Measurements from ENCODE around the gene PDE4C.

GRCh38 chr19:18264137-18264854, 38.1 kb upstream of the PDE4C start:
- no peak for TF ChIP-seq POLR2AphosphoS5 (IDR thresholded peaks at IDR 0.05; ENCODE audit: low read depth, low read length)
- TF ChIP-seq POLR2A (IDR thresholded peaks at IDR 0.05; ENCODE audit: low read depth, low read length) = no peak
- no peak for TF ChIP-seq SPI1 (IDR thresholded peaks at IDR 0.05; ENCODE audit: low read depth, low read length)
- no peak for TF ChIP-seq TAF1 (IDR thresholded peaks at IDR 0.05; ENCODE audit: low read depth, low read length)
- TF ChIP-seq POU2F2 (IDR thresholded peaks at IDR 0.05; ENCODE audit: low read depth, low read length) = no peak
